H1 (cell line): ENCODE results near the gene DCAF8. TPM values are rescaled to one million over a fixed set of nuclear protein-coding genes. Genes with fewer than 3 reads are reported as not detected.

Experiments used
- CHD2 ChIP-seq: IDR thresholded peaks from 2 replicates; pipeline ENCODE4 v1.6.1; 2012; ENCODE audit warnings: low read length, improper control_type of control experiment
- EGR1 ChIP-seq: IDR thresholded peaks from 2 replicates; pipeline ENCODE4 v1.6.1; 2011; ENCODE audit warnings: low read depth, low read length, borderline replicate concordance
- KDM5A ChIP-seq: fragments of 200-600 bp; IDR thresholded peaks from 2 replicates; pipeline ENCODE4 v1.7.1; 2012; ENCODE audit warnings: mild to moderate bottlenecking, low read length, inconsistent platforms, mixed read lengths
- polyA plus RNA-seq, 7 experiments: library from polyadenylated mRNA; depleted of rRNA in 3 of 7; stranded (reverse) in 5 of 7; unstranded in 2 of 7; fragments of >200 nt in 5 of 7; fragments of 200-250 nt in 2 of 7; gene quantifications; 1 replicate in 5 of 7; 2 replicates in 1 of 7; 4 replicates in 1 of 7; pipeline versions ENCODE4 v1.2.1 to v1.2.3, GENCODE V29; 2011 to 2013; ENCODE audit warnings: missing spikeins in 2 of 7, mixed read lengths in 2 of 7
- total RNA-seq: library from RNA; stranded (reverse); fragmentation: NEBNext Ultra II Directional; extraction: Animal tissue kit (Norgen Biotek cat#: 25700); gene quantifications from 2 replicates; pipeline ENCODE4 v1.2.1, GENCODE V29; 2021

The DCAF8 gene
- total and polyA plus RNA-seq, 2 of the 8 experiments (the other 6 are each of a cell fraction or from before 2014, with no cell fraction given): 68.2 to 110 TPM

- TF ChIP-seq EGR1: no peak
- no peak for TF ChIP-seq KDM5A
- TF ChIP-seq CHD2: no peak
Observed at GRCh38 chr1:160227034-160227433, 35.3 kb downstream of the DCAF8 start (continued).
